IMR-90 (cell line): ENCODE data around the gene NXPE4. TPM values are rescaled to one million over a fixed set of nuclear protein-coding genes. Genes with fewer than 3 reads are reported as not detected.

Experiments used
- ATAC-seq: fragments of 200-7000 bp; cut with Tn5 transposase; 2 replicates; pipeline ENCODE4 v1.9.1; 2020; ENCODE audit warnings: low read depth, mild to moderate bottlenecking, moderate library complexity
- BruUV-seq: library from RNA; stranded (reverse); fragments of 400-500 nt; replicated peaks from 2 replicates; lab custom pipeline; 2021; lab: Mats Ljungman, UMichigan
- CTCF ChIA-PET: fragments of 300-600 bp; formaldehyde crosslinking; extraction: SDS; loops from one replicate; lab custom pipeline; 2021; ENCODE audit warnings: antibody characterized with exemption; lab: Yijun Ruan, JAX
- POLR2A ChIA-PET: fragments of 300-600 bp; sonication (Branson Sonifier 250); formaldehyde crosslinking; loops from one replicate; lab custom pipeline; 2022; ENCODE audit warnings: antibody characterized with exemption; ENCODE audit not compliant: unreplicated experiment; lab: Charles Lee
- DNase-seq: peaks from one replicate; pipeline ENCODE4 v3.0.0; 2013
- H2AFZ ChIP-seq: replicated peaks from 2 replicates; pipeline ENCODE3; 2013; ENCODE audit warnings: low read length, mild to moderate bottlenecking; ENCODE audit not compliant: poor library complexity
- H2AK5ac ChIP-seq: 2 replicates; pipeline ENCODE4 v1.6.1; 2013; ENCODE audit warnings: low read depth, low read length, inconsistent platforms
- H2AK9ac ChIP-seq: replicated peaks from 2 replicates; pipeline ENCODE3; 2013; ENCODE audit warnings: mild to moderate bottlenecking, low read depth, low read length, moderate library complexity; ENCODE audit not compliant: poor library complexity
- H2BK120ac ChIP-seq: 2 replicates; pipeline ENCODE4 v1.6.1; 2013; ENCODE audit warnings: low read depth, low read length, inconsistent platforms
- H2BK15ac ChIP-seq: 3 replicates; pipeline ENCODE4 v1.6.1; 2013; ENCODE audit warnings: low read depth, low read length, inconsistent platforms
- H2BK20ac ChIP-seq: 2 replicates; pipeline ENCODE4 v1.6.1; 2013; ENCODE audit warnings: low read depth, mild to moderate bottlenecking, inconsistent platforms, low read length, moderate library complexity
- H2BK5ac ChIP-seq: 2 replicates; pipeline ENCODE4 v1.6.1; 2013; ENCODE audit warnings: mild to moderate bottlenecking, low read depth, low read length, inconsistent platforms; ENCODE audit not compliant: poor library complexity, severe bottlenecking
- H3K14ac ChIP-seq: replicated peaks from 2 replicates; pipeline ENCODE4 v1.6.1; 2013; ENCODE audit warnings: low read depth, low read length, inconsistent platforms
- H3K18ac ChIP-seq: 2 replicates; pipeline ENCODE4 v1.6.1; 2013; ENCODE audit warnings: low read depth, low read length, control low read depth
- H3K23ac ChIP-seq: 2 replicates; pipeline ENCODE4 v1.6.1; 2013; ENCODE audit warnings: low read depth, low read length, inconsistent platforms
- H3K27ac ChIP-seq: 2 replicates; pipeline ENCODE4 v1.5.1; 2013; ENCODE audit warnings: mild to moderate bottlenecking, control low read depth, low read length; ENCODE audit not compliant: insufficient read depth
- H3K27me3 ChIP-seq: 2 replicates; pipeline ENCODE4 v1.6.1; 2013; ENCODE audit warnings: low read length; ENCODE audit not compliant: control insufficient read depth, insufficient read depth
- H3K36me3 ChIP-seq: 2 replicates; pipeline ENCODE4 v1.6.1; 2013; ENCODE audit warnings: low read length, mixed read lengths; ENCODE audit not compliant: control insufficient read depth, insufficient read depth
- H3K4ac ChIP-seq: 2 replicates; pipeline ENCODE4 v1.6.1; 2013; ENCODE audit warnings: low read depth, low read length, inconsistent platforms
- H3K4me1 ChIP-seq: 2 replicates; pipeline ENCODE4 v1.6.1; 2013; ENCODE audit warnings: low read length, mixed read lengths; ENCODE audit not compliant: control insufficient read depth, insufficient read depth
- H3K4me2 ChIP-seq: 2 replicates; pipeline ENCODE4 v1.6.1; 2013; ENCODE audit warnings: low read depth, mild to moderate bottlenecking, control low read depth, low read length, moderate library complexity
- H3K4me3 ChIP-seq: 2 replicates; pipeline ENCODE4 v1.5.1; 2013; ENCODE audit warnings: low read depth, mild to moderate bottlenecking, control low read depth, low read length, moderate library complexity; ENCODE audit not compliant: insufficient read depth
- H3K56ac ChIP-seq: 2 replicates; pipeline ENCODE4 v1.6.1; 2013; ENCODE audit warnings: low read length, inconsistent platforms; ENCODE audit not compliant: insufficient read depth; ENCODE audit errors: extremely low read depth
- H3K79me1 ChIP-seq, 2 experiments: 2 replicates each; pipeline ENCODE4 v1.6.1; 2013; ENCODE audit warnings: low read length in 2 of 2, inconsistent platforms in 1 of 2, low read depth in 1 of 2
- H3K9ac ChIP-seq: 2 replicates; pipeline ENCODE4 v1.6.1; 2013; ENCODE audit warnings: low read depth, low read length, control low read depth
- H3K9me1 ChIP-seq: 2 replicates; pipeline ENCODE4 v1.6.1; 2013; ENCODE audit warnings: low read length, inconsistent platforms; ENCODE audit not compliant: insufficient read depth
- H3K9me3 ChIP-seq: 2 replicates; pipeline ENCODE4 v1.6.1; 2013; ENCODE audit warnings: low read length; ENCODE audit not compliant: control insufficient read depth, insufficient read depth
- H4K20me1 ChIP-seq: 2 replicates; pipeline ENCODE4 v1.6.1; 2013; ENCODE audit warnings: low read length, inconsistent platforms; ENCODE audit not compliant: insufficient read depth
- H4K5ac ChIP-seq: 2 replicates; pipeline ENCODE4 v1.6.1; 2013; ENCODE audit warnings: mild to moderate bottlenecking, low read depth, low read length, control low read depth
- H4K8ac ChIP-seq, 2 experiments: 2 replicates each; pipeline ENCODE4 v1.6.1; 2013; ENCODE audit warnings: low read depth in 2 of 2, low read length in 2 of 2, control low read depth in 1 of 2, inconsistent platforms in 1 of 2
- H4K91ac ChIP-seq: 2 replicates; pipeline ENCODE4 v1.6.1; 2013; ENCODE audit warnings: low read depth, low read length, inconsistent platforms; ENCODE audit not compliant: insufficient read depth
- BHLHE40 ChIP-seq: fragments of 150-350 bp; IDR thresholded peaks from 2 replicates; pipeline ENCODE4 v1.6.1; 2016; ENCODE audit warnings: mild to moderate bottlenecking, low read depth, low read length
- CEBPB ChIP-seq: IDR thresholded peaks from 2 replicates; pipeline ENCODE4 v1.6.1; 2012; ENCODE audit warnings: low read depth, low read length, improper control_type of control experiment
- CHD1 ChIP-seq: IDR thresholded peaks from 2 replicates; pipeline ENCODE4 v1.6.1; 2012; ENCODE audit warnings: low read depth, low read length, improper control_type of control experiment
- FOS ChIP-seq: fragments of 150-350 bp; IDR thresholded peaks from 2 replicates; pipeline ENCODE4 v1.6.1; 2016; ENCODE audit warnings: low read depth, low read length
- MAFK ChIP-seq: IDR thresholded peaks from 2 replicates; pipeline ENCODE4 v1.6.1; 2012; ENCODE audit warnings: low read depth, low read length, improper control_type of control experiment
- MAZ ChIP-seq: IDR thresholded peaks from 2 replicates; pipeline ENCODE4 v1.6.1; 2012; ENCODE audit warnings: low read depth, mild to moderate bottlenecking, low read length, improper control_type of control experiment, moderate library complexity, borderline replicate concordance
- MXI1 ChIP-seq: IDR thresholded peaks from 2 replicates; pipeline ENCODE4 v1.6.1; 2012; ENCODE audit warnings: low read depth, mild to moderate bottlenecking, low read length, moderate library complexity, borderline replicate concordance
- NFE2L2 ChIP-seq: fragments of 150-350 bp; IDR thresholded peaks from 2 replicates; pipeline ENCODE4 v1.6.1; 2016; ENCODE audit warnings: low read depth, mild to moderate bottlenecking, low read length
- POLR2A ChIP-seq: IDR thresholded peaks from 2 replicates; pipeline ENCODE4 v1.6.1; 2012; ENCODE audit warnings: mild to moderate bottlenecking, low read depth, low read length
- RAD21 ChIP-seq: IDR thresholded peaks from 2 replicates; pipeline ENCODE4 v1.6.1; 2012; ENCODE audit warnings: low read length, improper control_type of control experiment
- RCOR1 ChIP-seq: IDR thresholded peaks from 2 replicates; pipeline ENCODE4 v1.6.1; 2012; ENCODE audit warnings: mild to moderate bottlenecking, low read length, improper control_type of control experiment; ENCODE audit not compliant: insufficient replicate concordance
- RFX5 ChIP-seq: IDR thresholded peaks from 2 replicates; pipeline ENCODE4 v1.8.0; 2012; ENCODE audit warnings: low read depth, mild to moderate bottlenecking, low read length, moderate library complexity
- SMC3 ChIP-seq: fragments of 150-350 bp; IDR thresholded peaks from 2 replicates; pipeline ENCODE4 v1.6.1; 2016; ENCODE audit warnings: low read depth, mild to moderate bottlenecking, antibody characterized with exemption, low read length, moderate library complexity
- WGBS, 2 experiments: methylation state at CpG; one replicate each; pipeline versions ENCODE4 v1.1.5 to v1.1.7; 2013; ENCODE audit warnings: missing lambda C conversion rate in 2 of 2; ENCODE audit not compliant: insufficient read length in 1 of 2; ENCODE audit errors: extremely low coverage in 2 of 2; 5-methylcytosine and 5-hydroxymethylcytosine counted together
- dilution Hi-C: fragments of 300-500 bp; cut with HindIII; formaldehyde crosslinking; loops from one replicate; pipeline ENCODE4 v1.14.3; 2018; ENCODE audit warnings: low sequenced_read_pairs; ENCODE audit not compliant: unreplicated experiment
- in situ Hi-C: fragments of 300-500 bp; cut with MboI; formaldehyde crosslinking; loops from 3 replicates; pipeline ENCODE4 v1.14.3; 2019; ENCODE audit warnings: low sequenced_read_pairs, inconsistent platforms, mixed read lengths
- intact Hi-C: fragments of 100-400 bp; cut with micrococcal nuclease; formaldehyde crosslinking; loops from 2 replicates; pipeline ENCODE4 v1.10.0; 2022
- polyA plus RNA-seq, 3 experiments: library from polyadenylated mRNA; depleted of rRNA; stranded (reverse); fragments of >200 nt; gene quantifications; 2 replicates each; pipeline ENCODE4 v1.2.3, GENCODE V29; 2012; ENCODE audit warnings: low replicate concordance in 1 of 3
- total RNA-seq: library from RNA; depleted of rRNA; stranded (reverse); fragments of >200 nt; gene quantifications from 2 replicates; pipeline ENCODE4 v1.2.3, GENCODE V29; 2012
- TF ChIP-seq, protein P1 (sequence below): fragments of 150-350 bp; IDR thresholded peaks from 2 replicates; pipeline ENCODE4 v1.6.1; 2017; ENCODE audit warnings: mild to moderate bottlenecking, antibody characterized with exemption, low read length, low read depth
- TF ChIP-seq, protein P2 (sequence below): conservative IDR thresholded peaks from 2 replicates; pipeline ENCODE4 v1.5.1; 2012; ENCODE audit warnings: mild to moderate bottlenecking, low read depth, low read length, improper control_type of control experiment
- TF ChIP-seq, protein P3 (sequence below): fragments of 150-350 bp; IDR thresholded peaks from 2 replicates; pipeline ENCODE4 v1.6.1; 2016; ENCODE audit warnings: low read depth, mild to moderate bottlenecking, low read length, moderate library complexity, borderline replicate concordance

NXPE4 gene
- total and polyA plus RNA-seq, 2 of the 4 experiments (the other 2 are of a cell fraction) = not detected

DNA sequence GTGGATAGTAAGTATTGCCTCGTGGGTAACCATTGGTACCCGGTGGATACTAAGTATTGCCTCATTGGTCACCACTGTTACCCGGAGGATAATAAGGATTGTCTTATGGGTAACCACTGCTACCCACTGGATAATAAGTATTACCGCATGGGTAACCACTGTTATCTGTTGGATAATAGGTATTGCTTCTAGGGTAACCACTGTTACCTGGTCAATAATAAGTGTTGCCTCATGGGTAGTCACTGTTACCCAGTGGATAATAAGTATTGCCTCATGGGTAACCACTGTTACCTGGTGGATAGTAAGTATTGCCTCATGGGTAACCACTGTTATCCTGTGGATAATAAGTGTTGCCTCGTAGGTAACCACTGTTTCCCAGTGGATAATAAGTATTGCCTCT lies 22.6 kb upstream of the NXPE4 start:
- POLR2A ChIA-PET = no interaction called here
- no peak overlapping the region for H3K27ac ChIP-seq
- no peak overlapping the region for H2BK120ac ChIP-seq
- no peaks in the 10 kb centered on the region for H4K20me1 ChIP-seq
- no peak overlapping the region for H3K4me3 ChIP-seq
- no peak overlapping the region for H3K4ac ChIP-seq
- H3K18ac ChIP-seq = no peak overlapping the region
- H2AK9ac ChIP-seq = no peak overlapping the region
- no peak overlapping the region for H3K4me2 ChIP-seq
- H2BK5ac ChIP-seq = no peak overlapping the region
- no peak overlapping the region for H2BK15ac ChIP-seq
- DNase-seq (no peak), ATAC-seq (no peak)
- no peak overlapping the region for H4K5ac ChIP-seq
- H3K56ac ChIP-seq = no peak overlapping the region
- TF ChIP-seq, protein P1, sequence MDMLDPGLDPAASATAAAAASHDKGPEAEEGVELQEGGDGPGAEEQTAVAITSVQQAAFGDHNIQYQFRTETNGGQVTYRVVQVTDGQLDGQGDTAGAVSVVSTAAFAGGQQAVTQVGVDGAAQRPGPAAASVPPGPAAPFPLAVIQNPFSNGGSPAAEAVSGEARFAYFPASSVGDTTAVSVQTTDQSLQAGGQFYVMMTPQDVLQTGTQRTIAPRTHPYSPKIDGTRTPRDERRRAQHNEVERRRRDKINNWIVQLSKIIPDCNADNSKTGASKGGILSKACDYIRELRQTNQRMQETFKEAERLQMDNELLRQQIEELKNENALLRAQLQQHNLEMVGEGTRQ = no peak
- TF ChIP-seq FOS (no peak), RFX5 (no peak), BHLHE40 (no peak), CEBPB (no peak), NFE2L2 (no peak), MAZ (no peak), SMC3 (no peak), POLR2A (no peak), MXI1 (no peak), RAD21 (no peak), RCOR1 (no peak), CHD1 (no peak), MAFK (no peak)
- TF ChIP-seq, protein P2, sequence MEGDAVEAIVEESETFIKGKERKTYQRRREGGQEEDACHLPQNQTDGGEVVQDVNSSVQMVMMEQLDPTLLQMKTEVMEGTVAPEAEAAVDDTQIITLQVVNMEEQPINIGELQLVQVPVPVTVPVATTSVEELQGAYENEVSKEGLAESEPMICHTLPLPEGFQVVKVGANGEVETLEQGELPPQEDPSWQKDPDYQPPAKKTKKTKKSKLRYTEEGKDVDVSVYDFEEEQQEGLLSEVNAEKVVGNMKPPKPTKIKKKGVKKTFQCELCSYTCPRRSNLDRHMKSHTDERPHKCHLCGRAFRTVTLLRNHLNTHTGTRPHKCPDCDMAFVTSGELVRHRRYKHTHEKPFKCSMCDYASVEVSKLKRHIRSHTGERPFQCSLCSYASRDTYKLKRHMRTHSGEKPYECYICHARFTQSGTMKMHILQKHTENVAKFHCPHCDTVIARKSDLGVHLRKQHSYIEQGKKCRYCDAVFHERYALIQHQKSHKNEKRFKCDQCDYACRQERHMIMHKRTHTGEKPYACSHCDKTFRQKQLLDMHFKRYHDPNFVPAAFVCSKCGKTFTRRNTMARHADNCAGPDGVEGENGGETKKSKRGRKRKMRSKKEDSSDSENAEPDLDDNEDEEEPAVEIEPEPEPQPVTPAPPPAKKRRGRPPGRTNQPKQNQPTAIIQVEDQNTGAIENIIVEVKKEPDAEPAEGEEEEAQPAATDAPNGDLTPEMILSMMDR = no peak
- TF ChIP-seq, protein P3, sequence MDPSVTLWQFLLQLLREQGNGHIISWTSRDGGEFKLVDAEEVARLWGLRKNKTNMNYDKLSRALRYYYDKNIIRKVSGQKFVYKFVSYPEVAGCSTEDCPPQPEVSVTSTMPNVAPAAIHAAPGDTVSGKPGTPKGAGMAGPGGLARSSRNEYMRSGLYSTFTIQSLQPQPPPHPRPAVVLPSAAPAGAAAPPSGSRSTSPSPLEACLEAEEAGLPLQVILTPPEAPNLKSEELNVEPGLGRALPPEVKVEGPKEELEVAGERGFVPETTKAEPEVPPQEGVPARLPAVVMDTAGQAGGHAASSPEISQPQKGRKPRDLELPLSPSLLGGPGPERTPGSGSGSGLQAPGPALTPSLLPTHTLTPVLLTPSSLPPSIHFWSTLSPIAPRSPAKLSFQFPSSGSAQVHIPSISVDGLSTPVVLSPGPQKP = no peak
- WGBS, 2 experiments = no CpG with 5 or more reads among the region's 5 CpGs
- H3K79me1 ChIP-seq = no peaks in the 10 kb centered on the region
- in situ Hi-C loops = no loop called here
- dilution Hi-C loops = no loop called here
- no peak overlapping the region for H3K9ac ChIP-seq
- H2AK5ac ChIP-seq = no peak overlapping the region
- H4K8ac ChIP-seq = no peak overlapping the region
- intact Hi-C loops = no loop called here
- CTCF ChIA-PET = no interaction called here
- H3K27me3 ChIP-seq = no peaks in the 10 kb centered on the region
- H3K14ac ChIP-seq = no peak overlapping the region
- no peak overlapping the region for H4K91ac ChIP-seq
- H3K9me3 ChIP-seq = no peaks in the 10 kb centered on the region; the same call in 1 of the 2 replicates
- BruUV-seq = no TSS peak
- no peak overlapping the region for H2AFZ ChIP-seq
- H3K23ac ChIP-seq = no peak overlapping the region
- H2BK20ac ChIP-seq = no peak overlapping the region
- no peaks in the 10 kb centered on the region for H3K9me1 ChIP-seq
- H3K4me1 ChIP-seq = no peaks in the 10 kb centered on the region
- H3K36me3 ChIP-seq = no peaks in the 10 kb centered on the region
